IPS-NIHi11 (cell line): ENCODE results near the gene PNPLA7.
"Not testable (repeated sequence)": the region's sequence is repeated elsewhere in the genome, so short reads cannot be mapped to it uniquely, and the experiment has no call there.

Experiments used
- DNase-seq: peaks from one replicate; pipeline ENCODE4 v3.0.0; 2012; ENCODE audit warnings: mixed read lengths, low spot score

Gene PNPLA7

DNA sequence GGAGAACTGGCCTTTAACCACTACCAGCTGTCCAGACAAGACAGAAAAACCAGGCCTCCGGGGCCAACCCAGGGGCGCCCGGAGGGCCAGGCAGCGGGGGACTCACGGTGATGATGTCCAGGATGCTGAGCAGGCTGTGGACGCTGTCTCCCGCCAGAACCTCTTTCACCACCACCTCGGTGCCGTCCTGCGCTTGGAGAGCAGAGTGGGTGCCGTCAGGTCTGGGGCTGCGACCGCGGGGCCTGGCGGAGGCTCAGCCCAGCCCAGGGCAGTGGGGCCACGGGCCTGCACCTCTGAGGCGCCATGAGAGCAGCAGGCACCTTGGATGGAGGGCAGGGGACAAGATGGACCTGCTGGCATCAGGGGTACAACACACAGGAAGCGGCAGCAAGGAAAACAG lies 9.7 kb downstream of the PNPLA7 start:
- no peak for DNase-seq

DNA sequence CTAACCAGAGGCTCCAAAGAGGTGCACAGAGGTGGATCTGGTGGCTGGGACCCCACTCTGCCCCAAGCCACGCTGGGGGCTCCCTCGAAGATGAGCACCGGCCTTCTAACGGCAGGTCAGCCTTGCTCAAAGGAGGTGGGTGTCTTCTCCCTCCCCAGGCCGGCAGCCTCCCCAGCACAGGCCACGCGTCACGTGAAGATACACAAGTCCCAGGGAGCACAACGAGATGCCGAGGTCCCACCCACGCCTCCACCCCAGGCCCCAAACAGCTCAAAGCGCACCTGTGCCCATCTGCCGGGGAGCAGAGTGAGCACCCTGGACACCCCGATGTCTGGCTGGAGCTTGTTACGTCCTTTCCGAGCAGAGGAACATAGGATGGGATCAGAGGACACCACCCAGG lies 12.1 kb downstream of the PNPLA7 start:
- DNase-seq: no peak

DNA sequence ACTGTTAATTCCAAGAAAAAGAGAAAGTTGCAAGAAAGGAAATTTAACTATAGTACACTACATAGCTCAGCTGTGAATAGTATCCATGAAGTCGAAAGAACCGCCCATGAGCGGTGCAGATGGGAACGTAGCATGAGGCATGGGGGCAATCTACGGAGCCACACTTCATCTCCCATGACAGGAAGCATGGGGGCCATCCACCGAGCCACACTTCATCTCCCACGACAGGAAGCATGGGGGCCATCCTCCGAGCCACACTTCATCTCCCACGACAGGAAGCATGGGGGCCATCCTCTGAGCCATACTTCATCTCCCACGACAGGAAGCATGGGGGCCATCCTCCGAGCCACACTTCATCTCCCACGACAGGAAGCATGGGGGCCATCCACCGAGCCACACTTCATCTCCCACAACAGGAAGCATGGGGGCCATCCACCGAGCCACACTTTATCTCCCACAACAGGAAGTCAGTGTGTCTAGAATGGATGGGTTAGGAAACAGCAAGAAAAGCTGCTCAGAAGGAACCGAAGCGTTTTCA lies 13.5 kb downstream of the PNPLA7 start:
- not testable (repeated sequence) for DNase-seq

DNA sequence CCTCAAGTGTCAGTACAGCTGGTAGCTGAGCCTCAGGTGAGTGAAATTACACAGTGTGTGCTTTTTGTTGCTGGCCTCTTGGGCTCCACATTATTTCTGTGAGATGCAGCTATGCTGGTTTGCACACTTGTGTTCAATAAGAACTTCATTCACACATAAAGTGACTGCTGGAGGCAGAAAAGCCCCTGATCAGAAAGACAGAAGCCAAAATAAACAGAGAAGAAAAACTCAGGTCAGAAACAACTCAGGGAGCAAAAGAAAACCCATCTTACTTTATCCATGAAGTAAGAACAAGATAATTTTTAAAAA lies 15.1 kb downstream of the PNPLA7 start:
- DNase-seq: no peak

DNA sequence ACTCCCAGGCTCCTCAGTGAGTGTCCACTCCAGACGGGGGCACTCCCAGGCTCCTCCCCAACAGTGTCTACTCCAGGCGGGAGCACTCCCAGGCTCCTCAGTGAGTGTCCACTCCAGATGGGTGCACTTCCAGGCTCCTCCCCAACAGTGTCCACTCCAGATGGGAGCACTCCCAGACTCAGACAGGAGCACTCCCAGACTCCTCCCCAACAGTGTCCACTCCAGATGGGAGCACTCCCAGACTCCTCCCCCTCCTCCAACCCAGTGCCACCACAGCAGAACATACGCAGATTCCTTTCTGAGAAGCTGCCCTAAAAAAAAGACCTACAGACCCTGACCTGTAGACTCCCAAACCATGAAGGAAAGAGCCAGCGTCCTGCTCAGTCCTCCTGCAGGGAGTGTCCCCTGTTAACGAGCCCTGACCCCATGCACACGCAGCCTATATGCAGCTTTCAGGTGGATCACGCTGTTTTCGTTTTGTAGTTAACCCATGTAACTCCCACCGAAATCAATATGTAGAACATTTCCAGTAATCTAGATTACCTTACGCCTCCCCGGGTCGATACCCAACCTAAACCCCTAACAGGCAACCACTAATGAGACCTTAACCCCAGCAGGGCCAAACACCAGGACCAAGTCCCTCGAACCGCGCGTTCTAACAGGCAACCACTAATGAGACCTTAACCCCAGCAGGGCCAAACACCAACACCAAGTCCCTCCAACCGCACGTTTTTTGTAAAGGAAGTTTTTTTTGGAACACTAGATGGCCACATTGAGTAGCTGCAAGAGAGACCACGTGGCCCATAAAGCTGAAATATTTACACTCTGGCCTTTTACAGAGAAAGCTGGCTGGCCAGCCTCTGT lies 15.7 kb downstream of the PNPLA7 start:
- DNase-seq: peak; percentile 70

DNA sequence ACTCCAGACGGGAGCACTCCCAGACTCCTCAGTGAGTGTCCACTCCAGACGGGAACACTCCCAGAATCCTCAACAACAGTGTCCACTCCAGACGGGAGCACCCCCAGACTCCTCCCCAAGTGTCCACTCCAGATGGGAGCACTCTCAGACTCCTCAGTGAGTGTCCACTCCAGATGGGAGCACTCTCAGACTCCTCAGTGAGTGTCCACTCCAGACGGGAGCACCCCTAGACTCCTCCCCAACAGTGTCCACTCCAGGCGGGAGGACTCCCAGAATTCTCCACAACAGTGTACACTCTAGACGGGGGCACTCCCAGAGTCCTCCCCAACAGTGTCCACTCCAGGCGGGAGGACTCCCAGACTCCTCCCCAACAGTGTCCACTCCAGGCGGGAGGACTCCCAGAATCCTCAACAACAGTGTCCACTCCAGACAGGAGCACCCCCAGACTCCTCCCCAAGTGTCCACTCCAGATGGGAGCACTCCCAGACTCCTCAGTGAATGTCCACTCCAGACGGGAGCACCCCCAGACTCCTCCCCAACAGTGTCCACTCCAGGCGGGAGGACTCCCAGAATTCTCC lies 17.2 kb downstream of the PNPLA7 start:
- not testable (repeated sequence) for DNase-seq

DNA sequence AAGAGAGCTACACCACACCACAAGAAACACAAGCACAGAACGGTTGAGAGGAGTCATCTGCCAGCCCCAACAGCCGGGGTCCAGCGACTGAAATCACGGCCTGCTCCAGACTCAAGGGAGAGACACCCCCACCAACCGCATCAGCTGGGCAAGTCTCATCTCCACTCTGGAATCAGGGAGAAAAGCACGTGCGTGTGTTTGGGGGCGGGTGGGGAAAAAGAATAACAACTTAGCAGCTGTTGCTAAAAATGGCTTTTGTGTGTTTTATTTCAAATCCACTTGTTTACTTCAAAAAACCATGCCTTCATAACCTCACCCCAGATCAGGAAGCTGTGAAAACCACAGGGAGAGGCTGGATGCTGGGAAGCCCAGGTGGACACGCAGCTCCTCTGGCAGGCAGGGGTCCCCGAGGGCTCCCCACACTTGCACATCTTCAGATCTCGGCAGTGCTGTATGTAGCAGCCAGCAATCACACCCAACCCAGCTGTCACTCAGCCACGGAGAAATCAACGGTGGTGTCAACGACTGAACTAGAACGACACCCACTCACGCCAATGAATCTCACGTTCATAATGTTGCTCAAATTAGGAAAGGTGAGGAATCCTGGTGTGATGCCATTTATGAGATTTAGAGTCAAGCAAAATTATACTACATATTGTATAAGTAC lies 19.0 kb downstream of the PNPLA7 start:
- DNase-seq: no peak

DNA sequence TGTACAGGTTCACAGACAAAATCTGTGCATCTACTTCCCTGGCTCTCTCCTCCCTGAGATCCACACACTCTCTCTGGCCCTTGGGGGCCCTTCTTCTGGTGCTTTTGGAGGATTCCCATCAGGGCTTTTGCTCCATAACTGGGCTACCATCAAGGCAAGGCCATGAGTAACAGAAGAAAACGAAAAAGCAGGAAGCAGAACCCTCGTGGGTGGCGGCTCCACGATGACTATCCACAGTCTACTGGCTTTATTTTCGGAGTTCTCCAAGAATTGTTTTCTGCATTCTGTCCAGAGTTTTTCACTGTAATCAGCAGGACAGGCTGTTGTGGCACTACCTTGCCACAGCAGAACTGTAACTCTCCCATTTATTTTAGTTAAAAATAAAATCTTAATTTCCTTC lies 19.9 kb downstream of the PNPLA7 start:
- DNase-seq: no peak

DNA sequence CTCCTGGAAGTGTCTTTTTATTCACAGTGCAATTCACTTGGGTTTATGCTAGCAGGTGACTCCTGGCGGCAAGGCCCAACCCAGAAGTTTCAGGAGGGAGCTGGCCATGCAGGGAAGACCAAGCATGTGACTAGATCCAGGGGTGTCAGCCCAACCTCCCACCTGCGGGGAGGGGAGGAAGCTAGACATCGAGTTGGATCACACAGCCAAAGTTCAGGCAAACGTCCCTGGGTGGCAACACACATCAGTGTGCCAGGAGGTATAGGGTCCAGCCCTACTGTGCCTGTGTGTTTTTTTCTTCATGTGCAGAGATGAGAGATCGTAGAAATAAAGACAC lies 25.3 kb downstream of the PNPLA7 start:
- no peak for DNase-seq

DNA sequence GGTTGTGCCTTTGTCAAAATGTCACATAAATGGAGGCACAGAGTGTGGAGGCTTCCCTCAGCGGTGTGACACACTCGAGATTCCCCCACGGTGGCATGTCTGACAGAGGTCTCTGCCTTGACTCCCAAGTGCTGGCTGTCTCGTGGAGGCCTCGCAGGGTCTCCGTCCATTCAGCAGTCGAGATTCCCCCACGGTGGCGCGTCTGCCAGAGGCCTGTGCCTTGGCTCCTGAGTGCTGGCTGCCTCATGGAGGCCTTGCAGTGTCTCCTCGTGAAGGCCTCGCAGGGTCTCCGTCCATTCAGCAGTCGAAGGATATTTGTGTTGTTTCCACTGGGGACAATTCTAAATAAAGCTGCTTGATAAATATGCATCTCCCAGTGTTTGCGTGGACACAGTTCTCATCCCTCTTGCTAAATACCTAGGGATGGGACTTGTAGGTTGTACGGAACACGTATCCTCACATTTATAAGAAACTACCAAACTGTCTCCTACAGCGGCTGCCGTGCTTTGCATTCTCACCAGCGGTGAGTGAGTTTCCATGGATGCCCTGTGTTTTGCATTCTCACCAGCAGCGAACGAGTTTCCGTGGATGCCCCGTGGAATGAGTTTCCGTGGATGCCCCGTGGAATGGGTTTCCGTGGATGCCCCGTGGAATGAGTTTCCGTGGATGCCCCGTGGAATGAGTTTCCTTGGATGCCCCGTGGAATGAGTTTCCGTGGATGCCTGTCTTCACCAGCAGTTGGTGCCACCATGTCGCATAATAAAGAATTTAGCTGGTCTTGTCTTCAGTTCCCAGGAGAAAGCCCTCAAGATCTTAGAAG lies 25.8 kb downstream of the PNPLA7 start:
- no peak for DNase-seq

DNA sequence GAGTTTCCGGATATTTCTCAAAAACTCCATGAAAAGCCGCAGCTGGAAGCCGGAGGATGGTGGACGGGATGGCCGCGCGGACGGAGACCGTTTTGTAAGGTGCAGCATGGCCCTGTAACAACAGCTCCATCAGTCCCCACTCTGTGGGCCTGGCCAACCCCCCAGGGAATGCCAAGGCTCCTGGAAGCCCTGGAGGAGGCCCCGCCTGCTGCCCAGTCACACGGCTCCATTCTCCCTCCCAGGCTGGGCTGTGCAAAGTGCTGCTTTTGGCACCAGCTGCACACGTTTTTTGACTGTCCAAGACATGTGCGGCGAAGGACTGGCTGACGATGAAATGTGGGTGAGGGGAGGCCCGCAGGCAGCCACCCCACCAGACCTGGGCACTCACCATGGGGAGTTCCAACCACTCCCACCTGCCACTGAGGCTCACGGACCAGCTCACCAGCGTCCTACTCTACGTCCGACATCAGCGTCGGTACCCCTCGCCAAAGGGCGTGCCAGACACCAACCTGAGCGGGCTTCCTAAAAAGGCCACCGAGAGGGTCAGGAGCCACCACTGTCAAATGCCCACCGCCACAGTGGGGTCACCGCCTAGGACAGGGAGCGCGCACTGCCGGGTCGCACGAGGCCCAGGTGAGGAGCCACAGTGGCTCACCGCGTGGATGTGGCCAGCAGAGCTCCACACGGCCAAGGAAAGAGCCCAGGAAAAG lies 27.3 kb downstream of the PNPLA7 start:
- DNase-seq: peak; percentile 6

DNA sequence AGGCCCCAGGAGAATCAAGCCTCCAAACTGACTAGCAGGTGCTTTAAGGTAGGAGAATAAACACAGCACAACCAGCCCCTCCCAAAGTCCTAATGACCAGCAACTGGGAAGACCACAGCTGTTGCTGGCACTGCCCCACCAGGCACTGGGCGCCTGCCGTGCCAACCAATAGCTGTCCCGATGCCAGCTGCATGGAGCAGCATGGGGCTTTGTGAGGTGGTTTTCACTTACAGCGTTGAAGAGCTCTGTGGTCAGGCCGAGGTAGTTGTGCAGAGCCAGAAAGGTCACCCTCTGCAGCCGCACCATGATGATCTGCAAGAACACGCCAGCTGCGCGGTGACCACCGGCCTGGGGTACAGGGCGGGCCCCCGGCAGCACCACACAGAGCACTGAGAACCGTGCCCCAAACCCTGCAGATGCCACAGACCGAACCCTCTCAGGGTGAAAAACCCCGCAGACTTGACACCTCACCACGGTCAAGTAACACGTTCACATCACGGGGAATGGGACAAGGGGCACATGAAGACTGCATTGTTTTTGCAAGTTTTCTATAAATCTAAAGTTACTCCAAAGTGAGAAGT lies 28.7 kb downstream of the PNPLA7 start:
- DNase-seq: peak; percentile 4

DNA sequence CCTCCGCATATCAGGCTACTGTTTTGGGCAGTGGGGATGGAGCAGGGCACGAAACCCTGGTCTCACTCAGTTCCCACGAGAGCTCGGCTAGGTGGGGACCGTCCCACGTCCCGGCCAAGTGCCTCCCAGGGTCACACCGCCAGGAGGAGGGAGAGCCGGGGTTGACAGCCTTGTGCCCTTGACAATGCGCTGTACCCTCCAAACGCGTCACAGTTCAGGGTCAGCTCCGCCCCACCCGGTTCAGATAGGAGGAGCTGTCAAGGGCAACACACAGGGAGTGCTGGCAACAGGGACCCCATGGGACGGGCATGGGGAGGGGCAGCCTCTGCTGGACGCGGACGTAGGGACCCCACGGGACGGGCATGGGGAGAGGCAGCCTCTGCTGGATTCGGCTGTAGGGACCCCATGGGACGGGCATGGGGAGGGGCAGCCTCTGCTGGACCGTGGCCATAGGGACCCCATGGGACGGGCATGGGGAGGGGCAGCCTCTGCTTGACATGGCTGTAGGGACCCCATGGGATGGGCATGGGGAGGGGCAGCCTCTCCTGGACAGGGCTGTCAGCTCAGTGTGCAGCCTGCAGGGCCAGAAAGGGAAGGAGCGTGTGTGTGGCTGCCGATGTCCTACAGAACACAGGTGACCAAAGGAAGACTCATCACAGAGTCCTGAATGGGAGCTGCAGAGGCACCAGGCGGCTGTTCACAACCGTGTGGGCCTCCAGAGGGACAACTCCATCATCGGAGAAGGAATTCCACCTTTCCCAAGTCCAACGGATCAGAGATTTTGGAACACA lies 29.4 kb downstream of the PNPLA7 start:
- DNase-seq: peak; percentile 5

DNA sequence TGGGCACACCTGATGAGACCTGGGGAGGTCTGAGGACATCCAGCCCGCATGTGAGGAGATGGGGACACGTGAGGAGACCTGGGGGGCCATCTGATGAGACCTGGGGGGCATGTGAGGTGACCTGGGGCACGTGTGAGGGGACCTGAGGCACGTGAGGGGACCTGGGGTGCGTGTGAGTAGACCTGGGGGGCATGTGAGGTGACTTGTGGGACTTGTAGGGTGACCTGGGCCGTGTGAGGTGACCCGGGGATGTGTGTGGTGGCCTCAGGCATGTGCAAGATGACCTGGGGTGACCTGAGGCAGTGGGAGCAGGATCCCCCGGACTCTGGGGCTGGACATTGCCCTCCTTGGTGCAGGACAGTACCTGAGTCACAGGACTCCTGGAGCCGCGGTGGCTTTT lies 30.6 kb downstream of the PNPLA7 start:
- DNase-seq: peak; percentile 3

DNA sequence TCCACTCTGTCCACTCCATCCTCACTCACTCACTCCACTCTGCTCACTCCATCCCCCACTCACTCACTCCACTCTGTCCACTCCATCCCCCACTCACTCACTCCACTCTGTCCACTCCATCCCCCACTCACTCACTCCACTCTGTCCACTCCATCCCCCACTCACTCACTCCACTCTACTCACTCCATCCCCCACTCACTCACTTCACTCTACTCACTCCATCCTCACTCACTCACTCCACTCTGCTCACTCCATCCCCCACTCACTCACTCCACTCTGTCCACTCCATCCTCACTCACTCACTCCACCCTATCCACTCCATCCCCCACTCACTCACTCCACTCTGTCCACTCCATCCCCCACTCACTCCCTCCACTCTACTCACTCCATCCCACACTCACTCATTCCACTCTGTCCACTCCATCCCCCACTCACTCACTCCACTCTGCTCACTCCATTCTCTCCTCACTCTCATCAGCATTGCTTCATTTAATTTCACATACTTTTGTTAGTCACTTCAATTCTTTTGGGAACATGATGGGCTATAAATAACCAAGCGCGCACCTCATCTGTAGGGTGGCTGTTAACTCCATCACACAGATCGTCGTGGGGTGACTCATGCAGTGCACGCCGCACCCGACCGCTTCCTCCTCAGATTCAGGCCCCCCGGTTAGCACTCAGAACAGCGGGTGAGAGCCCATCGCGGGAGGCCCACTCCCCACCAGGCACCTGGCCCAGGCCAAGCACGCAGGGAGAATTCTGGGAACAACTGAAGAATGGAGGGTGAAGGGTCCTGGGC lies 31.3 kb downstream of the PNPLA7 start:
- peak; percentile 4 for DNase-seq

DNA sequence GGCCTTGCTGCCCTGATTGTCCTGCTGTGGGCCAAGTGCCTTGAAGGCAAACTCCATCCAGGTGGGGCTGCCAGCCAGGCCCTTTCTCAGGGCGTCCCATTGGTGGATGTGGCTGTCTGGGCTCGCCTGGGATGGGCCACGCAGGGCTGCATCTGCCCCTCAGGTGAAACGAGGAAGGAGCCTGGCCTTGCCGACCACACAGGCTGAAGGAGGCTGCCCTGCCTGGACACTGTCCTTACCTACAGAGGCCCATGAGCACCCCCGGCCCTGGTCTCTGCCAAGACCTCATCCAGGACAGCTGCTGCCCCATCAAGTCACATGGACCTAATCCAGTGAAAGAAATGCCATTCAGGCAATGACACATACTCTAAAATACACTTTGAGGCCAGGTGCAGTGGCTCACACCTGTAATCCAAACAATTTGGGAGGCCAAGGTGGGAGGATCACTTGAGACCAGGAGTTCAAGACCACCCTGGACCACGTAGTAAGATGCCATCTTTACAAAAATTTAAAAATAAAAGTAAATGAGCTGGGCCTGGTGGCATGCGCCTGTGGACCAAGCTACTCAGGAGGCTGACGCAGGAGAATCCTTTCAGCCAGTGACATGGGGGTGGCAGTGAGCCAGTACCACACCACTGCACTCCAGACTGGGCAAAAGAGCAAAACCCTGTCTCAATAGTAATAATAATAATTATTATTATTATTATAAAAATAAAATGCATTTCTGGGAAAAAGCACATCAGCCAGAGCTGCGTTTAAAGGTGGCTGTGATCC lies 33.9 kb downstream of the PNPLA7 start:
- DNase-seq: peak; percentile 40

DNA sequence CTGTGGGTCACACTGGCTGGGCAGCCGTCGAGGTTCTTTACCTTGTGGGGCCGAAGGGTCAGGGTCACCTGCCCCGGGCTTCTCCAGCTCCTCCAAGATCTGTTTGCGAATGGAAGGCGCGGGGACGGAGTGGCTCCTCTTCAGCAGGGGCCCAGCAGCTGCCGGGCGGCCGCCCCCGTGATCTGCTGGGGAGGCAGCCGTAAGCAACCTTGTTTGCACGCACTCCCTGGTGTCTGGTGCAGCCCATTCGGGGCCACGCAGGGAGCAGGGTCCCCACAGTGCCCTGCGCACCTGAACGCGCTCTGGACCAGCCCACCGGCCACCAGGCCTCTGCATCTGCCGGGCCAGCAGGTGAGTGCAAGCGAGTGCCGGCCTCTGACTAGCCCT lies 34.9 kb downstream of the PNPLA7 start:
- peak; percentile 31 for DNase-seq

DNA sequence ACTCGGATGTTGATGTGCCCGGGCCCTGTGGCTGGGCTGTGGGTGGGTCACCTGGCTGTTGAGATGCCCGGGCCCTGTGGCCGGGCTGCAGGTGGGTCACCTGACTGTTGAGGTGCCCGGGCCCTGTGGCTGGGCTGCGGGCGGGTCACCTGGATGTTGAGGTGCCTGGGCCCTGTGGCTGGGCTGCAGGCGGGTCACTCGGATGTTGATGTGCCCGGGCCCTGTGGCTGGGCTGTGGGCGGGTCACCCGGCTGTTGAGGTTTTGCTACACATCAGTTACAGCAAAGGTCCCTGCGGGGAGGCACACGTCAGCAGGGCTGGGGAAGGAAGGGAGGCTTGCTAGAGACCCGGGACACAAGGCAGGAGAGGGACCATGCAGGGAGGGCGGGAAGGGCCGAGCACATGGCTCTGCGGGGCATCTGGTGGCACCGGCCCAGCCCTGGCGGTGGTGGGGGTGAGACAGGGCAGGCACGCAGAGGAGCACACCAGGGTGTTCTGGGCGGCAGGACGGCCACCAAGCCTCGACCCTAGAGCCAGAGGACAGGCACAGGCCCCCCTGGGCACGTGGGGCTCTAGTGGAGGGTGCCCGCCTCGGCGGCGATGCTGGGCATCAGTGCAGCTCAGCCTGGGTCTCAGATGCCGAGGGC lies 35.4 kb downstream of the PNPLA7 start:
- peak; percentile 7 for DNase-seq
